GM23248 (cell line): ENCODE results near the gene VAPA.

Experiments used
- EZH2 ChIP-seq: fragments of 200-600 bp; sonication (generic); IDR thresholded peaks from 2 replicates; pipeline ENCODE4 v1.6.1; 2018; ENCODE audit warnings: antibody characterized with exemption, mild to moderate bottlenecking; ENCODE audit not compliant: insufficient read depth, poor library complexity, severe bottlenecking
- EZH2phosphoT487 ChIP-seq: fragments of 200-600 bp; sonication (generic); IDR thresholded peaks from 2 replicates; pipeline ENCODE4 v1.6.1; 2018; ENCODE audit warnings: antibody characterized with exemption, moderate library complexity, mild to moderate bottlenecking, low read depth; ENCODE audit not compliant: insufficient read depth

GRCh38 chr18:9915291-9916076 lies 1.7 kb downstream of the VAPA start:
- TF ChIP-seq EZH2 (no peak), EZH2phosphoT487 (no peak)
